MCF 10A (cell line): ENCODE results near the gene TUBA4B. TPM values are rescaled to one million over a fixed set of nuclear protein-coding genes. Genes with fewer than 3 reads are reported as not detected.
"Not testable (repeated sequence)": the region's sequence is repeated elsewhere in the genome, so short reads cannot be mapped to it uniquely, and the experiment has no call there.

Experiments
- BruUV-seq: library from RNA; stranded (reverse); fragments of 400-500 nt; replicated peaks from 2 replicates; lab custom pipeline; 2021; lab: Mats Ljungman, UMichigan
- CTCF ChIA-PET: fragments of 300-600 bp; sonication (Branson Sonifier 250); formaldehyde crosslinking; extraction: SDS; loops from one replicate; lab custom pipeline; 2021; ENCODE audit warnings: antibody characterized with exemption, inconsistent platforms; lab: Yijun Ruan, JAX
- POLR2A ChIA-PET: fragments of 300-600, 350-650 bp; sonication (Branson Sonifier 250); formaldehyde crosslinking; extraction: SDS; loops from one replicate; lab custom pipeline; 2020; ENCODE audit warnings: antibody characterized with exemption, inconsistent platforms; lab: Yijun Ruan, JAX
- DNase-seq: peaks from one replicate; pipeline ENCODE4 v3.0.0-alpha.2; 2018; ENCODE audit not compliant: unreplicated experiment
- H3K27ac Mint-ChIP-seq: one replicate; pipeline ENCODE4 v1.8.0; 2022; ENCODE audit warnings: mild to moderate bottlenecking, low read depth, mixed read lengths; ENCODE audit not compliant: unreplicated experiment
- H3K27me3 Mint-ChIP-seq: one replicate; pipeline ENCODE4 v1.8.0; 2022; ENCODE audit warnings: mixed read lengths; ENCODE audit not compliant: insufficient read depth, unreplicated experiment
- H3K36me3 Mint-ChIP-seq: one replicate; pipeline ENCODE4 v1.8.0; 2022; ENCODE audit warnings: mild to moderate bottlenecking, moderate library complexity, mixed read lengths; ENCODE audit not compliant: insufficient read depth, unreplicated experiment
- H3K4me1 Mint-ChIP-seq: one replicate; pipeline ENCODE4 v1.8.0; 2022; ENCODE audit warnings: mixed read lengths; ENCODE audit not compliant: insufficient read depth, unreplicated experiment
- H3K4me3 Mint-ChIP-seq: one replicate; pipeline ENCODE4 v1.8.0; 2022; ENCODE audit warnings: mild to moderate bottlenecking, moderate library complexity, mixed read lengths; ENCODE audit not compliant: unreplicated experiment
- H3K9me3 Mint-ChIP-seq: one replicate; pipeline ENCODE4 v1.8.0; 2022; ENCODE audit warnings: mixed read lengths; ENCODE audit not compliant: unreplicated experiment
- intact Hi-C: fragments of 100-400 bp; cut with micrococcal nuclease; formaldehyde crosslinking; loops from 2 replicates; pipeline ENCODE4 v1.14.1; 2022
- total RNA-seq: library from RNA; stranded (reverse); gene quantifications from 2 replicates; pipeline ENCODE4 v1.2.3, GENCODE V29; 2022
- TF ChIP-seq, protein P1 (sequence below): fragments of 200-600 bp; IDR thresholded peaks from one replicate; pipeline ENCODE4 v1.8.0; 2022; ENCODE audit warnings: antibody characterized with exemption, mild to moderate bottlenecking; ENCODE audit not compliant: unreplicated experiment

The TUBA4B gene
- total RNA-seq, 1 experiment from 2014 or later = not detected

DNA sequence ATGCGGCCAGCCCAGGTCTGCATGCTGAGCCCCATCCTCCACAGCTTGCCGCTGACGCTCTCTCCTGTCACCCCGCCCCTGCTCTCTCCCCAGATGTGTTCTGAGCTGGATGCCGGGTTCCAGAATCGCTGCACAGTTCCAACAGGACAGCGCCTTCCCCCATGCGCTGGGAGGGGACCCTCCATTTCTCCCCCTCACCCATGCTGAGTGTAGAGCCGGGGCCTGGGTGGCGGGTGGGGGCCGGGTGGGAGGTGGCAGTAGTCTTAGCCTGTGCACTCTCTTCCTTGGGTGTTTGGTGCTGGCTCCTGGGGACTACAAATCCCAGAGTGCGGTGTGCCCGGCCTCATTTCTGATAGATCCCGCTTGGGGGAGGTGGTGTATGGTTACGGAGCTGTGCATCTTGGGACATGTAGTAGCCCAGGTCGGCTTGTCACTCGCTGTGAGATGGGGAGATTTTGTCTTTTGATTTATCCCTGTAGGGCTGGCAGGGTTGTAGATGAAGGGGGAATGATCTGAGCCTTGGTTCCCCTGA lies 32.9 kb downstream of the TUBA4B start:
- H3K27me3 Mint-ChIP-seq = no peaks in the 10 kb centered on the region
- H3K27ac Mint-ChIP-seq = peak overlapping the region; percentile 89
- intact Hi-C loops = no loop called here
- no TSS peak for BruUV-seq
- peak overlapping the region; percentile 62 for H3K4me3 Mint-ChIP-seq
- no peaks in the 10 kb centered on the region for H3K9me3 Mint-ChIP-seq
- TF ChIP-seq, protein P1, sequence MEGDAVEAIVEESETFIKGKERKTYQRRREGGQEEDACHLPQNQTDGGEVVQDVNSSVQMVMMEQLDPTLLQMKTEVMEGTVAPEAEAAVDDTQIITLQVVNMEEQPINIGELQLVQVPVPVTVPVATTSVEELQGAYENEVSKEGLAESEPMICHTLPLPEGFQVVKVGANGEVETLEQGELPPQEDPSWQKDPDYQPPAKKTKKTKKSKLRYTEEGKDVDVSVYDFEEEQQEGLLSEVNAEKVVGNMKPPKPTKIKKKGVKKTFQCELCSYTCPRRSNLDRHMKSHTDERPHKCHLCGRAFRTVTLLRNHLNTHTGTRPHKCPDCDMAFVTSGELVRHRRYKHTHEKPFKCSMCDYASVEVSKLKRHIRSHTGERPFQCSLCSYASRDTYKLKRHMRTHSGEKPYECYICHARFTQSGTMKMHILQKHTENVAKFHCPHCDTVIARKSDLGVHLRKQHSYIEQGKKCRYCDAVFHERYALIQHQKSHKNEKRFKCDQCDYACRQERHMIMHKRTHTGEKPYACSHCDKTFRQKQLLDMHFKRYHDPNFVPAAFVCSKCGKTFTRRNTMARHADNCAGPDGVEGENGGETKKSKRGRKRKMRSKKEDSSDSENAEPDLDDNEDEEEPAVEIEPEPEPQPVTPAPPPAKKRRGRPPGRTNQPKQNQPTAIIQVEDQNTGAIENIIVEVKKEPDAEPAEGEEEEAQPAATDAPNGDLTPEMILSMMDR = no peak
- peak; percentile 68 for DNase-seq
- ChIA-PET CTCF (interaction anchor here (0.6 to 18.2 kb wide), 7 partner anchors 8 to 389 kb away, joined by 3 to 445 read pairs (median 4); partner anchors contain the start of gene DNAJB2), POLR2A (interaction anchor here (0.8 to 11.1 kb wide), 10 partner anchors 9 to 127 kb away, joined by 3 to 170 read pairs (median 12); partner anchors contain the start of genes ABCB6, ANKZF1, ATG9A and CNPPD1)
- H3K36me3 Mint-ChIP-seq = peaks cover 35% of the 10 kb centered on the region
- peaks cover 39% of the 10 kb centered on the region for H3K4me1 Mint-ChIP-seq

DNA sequence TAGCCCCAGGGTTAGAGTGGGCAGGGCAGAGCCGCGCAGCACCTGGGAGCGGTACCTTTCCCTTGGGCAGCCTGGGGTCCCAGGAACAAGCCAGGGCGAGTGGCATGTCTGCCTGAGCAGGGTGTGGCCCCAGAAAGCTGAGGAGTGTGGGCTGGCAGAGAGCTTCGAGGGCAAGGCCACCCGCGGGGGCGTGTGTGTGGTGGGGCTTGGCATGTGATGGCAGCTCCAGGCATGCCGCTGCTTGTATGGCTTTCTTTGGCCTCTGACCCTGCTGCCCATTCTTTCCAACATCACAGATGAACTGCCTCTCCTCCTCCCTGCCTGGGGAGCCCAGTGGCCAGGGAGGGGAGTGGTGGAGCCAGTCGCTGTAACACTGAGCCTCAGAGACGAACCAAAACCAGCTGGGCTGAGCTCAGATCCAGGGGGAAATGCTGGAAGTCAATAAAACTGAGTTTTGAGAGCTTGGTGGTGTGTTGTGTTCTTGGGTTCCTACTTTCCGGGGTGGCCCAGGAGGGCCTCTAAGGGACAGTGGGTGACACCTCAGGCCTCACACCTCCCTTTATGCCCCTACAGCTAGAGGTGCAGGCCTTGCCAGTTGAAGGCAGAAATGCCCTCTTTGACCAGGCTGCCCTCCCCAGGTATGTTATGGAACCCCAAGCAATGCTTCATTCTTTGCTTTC lies 33.5 kb downstream of the TUBA4B start:
- ChIA-PET CTCF (interaction anchor here (0.6 to 18.2 kb wide), 8 partner anchors 9 to 388 kb away, joined by 3 to 445 read pairs (median 4); partner anchors contain the start of gene DNAJB2), POLR2A (interaction anchor here (0.8 to 11.1 kb wide), 10 partner anchors 9 to 128 kb away, joined by 3 to 170 read pairs (median 12); partner anchors contain the start of genes ABCB6, ANKZF1, ATG9A and CNPPD1)
- peaks cover 39% of the 10 kb centered on the region for H3K4me1 Mint-ChIP-seq
- no peaks in the 10 kb centered on the region for H3K9me3 Mint-ChIP-seq
- H3K4me3 Mint-ChIP-seq = peak overlapping the region; percentile 62
- peak overlapping the region; percentile 89 for H3K27ac Mint-ChIP-seq
- peak; percentile 89 for DNase-seq
- H3K36me3 Mint-ChIP-seq = peaks cover 29% of the 10 kb centered on the region
- TSS peak; percentile 52 for BruUV-seq
- TF ChIP-seq, protein P1 = no peak
- intact Hi-C loops = no loop called here
- no peaks in the 10 kb centered on the region for H3K27me3 Mint-ChIP-seq

DNA sequence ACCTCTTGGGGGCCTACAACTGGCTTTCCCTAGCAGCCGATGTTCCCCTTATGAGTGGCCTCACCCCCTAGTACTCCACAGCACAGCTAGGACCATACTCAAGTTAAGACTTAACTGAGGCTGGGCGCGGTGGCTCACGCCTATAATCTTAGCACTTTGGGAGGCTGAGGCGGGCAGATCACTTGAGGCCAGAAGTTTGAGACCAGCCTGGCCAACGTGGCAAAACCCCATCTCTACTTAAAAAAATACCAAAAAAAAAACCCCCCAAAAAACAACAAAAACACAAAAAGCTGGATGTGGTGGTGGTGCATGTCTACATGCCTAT lies 34.0 kb downstream of the TUBA4B start:
- H3K36me3 Mint-ChIP-seq = peaks cover 29% of the 10 kb centered on the region
- H3K27me3 Mint-ChIP-seq, H3K4me3 Mint-ChIP-seq, DNase-seq, H3K9me3 Mint-ChIP-seq, BruUV-seq, intact Hi-C loops: not testable (repeated sequence)
- CTCF ChIA-PET = interaction anchor here (1.0 to 18.2 kb wide), 5 partner anchors 9 to 133 kb away, joined by 3 to 445 read pairs (median 4); partner anchors contain the start of gene DNAJB2
- POLR2A ChIA-PET = interaction anchor here (1.2 to 11.1 kb wide), 8 partner anchors 10 to 128 kb away, joined by 5 to 170 read pairs (median 16); partner anchors contain the start of genes ABCB6, ANKZF1, ATG9A and CNPPD1
- peaks cover 39% of the 10 kb centered on the region for H3K4me1 Mint-ChIP-seq
- H3K27ac Mint-ChIP-seq = peak overlapping the region; percentile 89

DNA sequence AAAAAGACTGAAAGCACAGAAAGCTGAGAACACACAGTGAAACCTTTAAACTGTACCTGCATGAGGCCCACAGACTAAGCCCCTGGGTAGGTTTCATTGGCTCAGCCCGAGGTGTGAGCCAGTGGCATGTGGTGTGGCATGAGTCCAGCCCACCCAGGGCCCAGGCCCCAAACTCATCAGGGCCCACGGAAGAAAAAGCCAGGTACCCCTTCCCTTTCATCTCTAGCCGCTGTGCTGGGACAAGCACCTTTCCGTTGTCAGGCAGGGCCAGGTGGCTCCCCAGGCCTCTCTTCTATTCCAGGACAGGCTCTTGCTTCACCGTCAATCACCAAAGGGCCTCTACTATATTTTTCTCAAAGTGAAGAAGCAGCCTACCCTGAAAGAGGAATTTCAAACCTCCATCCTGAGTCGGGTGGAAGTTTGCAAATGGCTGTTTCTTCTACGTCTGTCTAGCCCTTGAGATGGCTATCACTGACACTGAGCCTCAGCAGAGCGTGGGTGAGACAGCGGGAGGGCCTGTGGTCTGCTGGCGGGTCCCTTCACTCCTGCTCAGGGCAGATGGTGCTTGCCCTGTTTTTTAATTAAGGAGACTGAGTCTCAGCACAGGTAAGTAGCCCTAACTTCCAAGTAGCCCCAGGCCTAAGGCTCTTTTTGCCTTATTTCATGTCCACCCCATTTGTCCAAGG lies 34.7 kb downstream of the TUBA4B start:
- peak overlapping the region; percentile 89 for H3K27ac Mint-ChIP-seq
- intact Hi-C loops = no loop called here
- TF ChIP-seq, protein P1 = no peak
- ChIA-PET CTCF (interaction anchor here (0.9 to 18.2 kb wide), 6 partner anchors 9 to 112 kb away, joined by 3 to 445 read pairs (median 13); partner anchors contain the start of gene DNAJB2), POLR2A (interaction anchor here (1.4 to 11.1 kb wide), 9 partner anchors 10 to 129 kb away, joined by 4 to 170 read pairs (median 15); partner anchors contain the start of genes ANKZF1, ATG9A, CNPPD1 and DNAJB2)
- no peak overlapping the region for H3K4me3 Mint-ChIP-seq
- H3K27me3 Mint-ChIP-seq = no peaks in the 10 kb centered on the region
- peaks cover 38% of the 10 kb centered on the region for H3K4me1 Mint-ChIP-seq
- no peak for DNase-seq
- no peaks in the 10 kb centered on the region for H3K9me3 Mint-ChIP-seq
- no TSS peak for BruUV-seq
- peaks cover 24% of the 10 kb centered on the region for H3K36me3 Mint-ChIP-seq
